Cardiac fibroblast (primary cell): ENCODE measurements around the gene CYTH3.

ENCODE experiments used
- DNase-seq, 2 donors: peaks; one replicate each; pipeline versions ENCODE4 v3.0.0 to v3.0.0-alpha.2; 2010; ENCODE audit warnings: low read depth in 2 of 2
- H3K4me3 ChIP-seq, 2 donors: replicated peaks in 1 of 2; 1 replicate in 1 of 2; 2 replicates in 1 of 2; pipeline ENCODE4 v1.5.1; 2011; ENCODE audit warnings: low read depth in 2 of 2, low read length in 2 of 2, mild to moderate bottlenecking in 2 of 2, moderate library complexity in 1 of 2
- CTCF ChIP-seq: IDR thresholded peaks from one replicate; pipeline ENCODE4 v1.5.1; 2011; ENCODE audit warnings: low read depth, mild to moderate bottlenecking, low read length, inconsistent platforms

The CYTH3 gene

GRCh38 chr7:6252341-6252746, 20.1 kb downstream of the CYTH3 start:
- TF ChIP-seq CTCF, result no peak
- H3K4me3 ChIP-seq, result no peak overlapping the region
- peak; percentile 67 to 87 for DNase-seq

DNA sequence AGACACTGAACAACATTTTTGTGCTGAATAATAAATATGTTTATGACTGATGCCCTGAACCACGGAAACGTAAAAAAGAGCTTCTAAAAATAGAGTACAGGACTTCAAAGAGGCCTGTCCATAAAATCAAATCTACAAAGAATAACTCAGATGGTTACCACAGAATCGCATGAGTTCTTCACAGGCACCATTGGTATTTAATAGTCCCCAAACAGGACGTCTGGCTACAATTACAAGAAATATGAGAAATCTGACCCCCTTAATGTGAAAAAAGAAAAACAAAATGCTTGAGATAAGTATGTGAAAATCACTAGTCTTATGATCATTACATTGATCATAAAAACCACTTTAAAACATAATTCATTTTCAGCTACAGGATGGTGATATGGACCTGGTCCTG, 20.8 kb downstream of the CYTH3 start:
- TF ChIP-seq CTCF, result no peak
- DNase-seq, result peak in 1 of 2 donors; percentile 49
- no peak overlapping the region for H3K4me3 ChIP-seq

DNA sequence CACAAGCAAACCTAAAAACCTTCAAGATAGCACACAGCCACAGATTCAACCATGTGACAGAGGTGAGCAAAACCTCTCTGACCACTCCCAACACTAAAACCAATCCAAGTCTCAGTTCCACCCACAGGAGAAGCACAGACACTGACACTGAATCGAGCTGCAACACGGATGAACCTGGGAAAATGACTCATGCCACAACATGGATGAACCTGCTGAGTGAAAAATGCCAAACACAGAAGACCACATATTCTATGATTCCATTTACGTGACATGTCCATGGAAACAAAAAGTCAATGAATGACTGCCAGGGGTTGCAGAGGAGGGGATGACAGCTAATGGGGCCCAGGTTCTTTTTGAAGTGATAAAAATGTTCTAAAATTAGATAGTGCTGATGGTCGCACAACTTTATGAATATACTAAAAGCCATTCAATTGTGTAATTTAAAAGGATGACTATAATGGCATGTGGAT, 22.0 kb downstream of the CYTH3 start:
- H3K4me3 ChIP-seq, result no peak overlapping the region
- no peak for TF ChIP-seq CTCF
- peak in 1 of 2 donors; percentile 52 for DNase-seq

GRCh38 chr7:6249043-6249442, 23.4 kb downstream of the CYTH3 start:
- DNase-seq, result no peak
- H3K4me3 ChIP-seq, result no peak overlapping the region
- no peak for TF ChIP-seq CTCF

GRCh38 chr7:6248581-6248980, 23.8 kb downstream of the CYTH3 start:
- peak overlapping the region in 1 of 2 donors; percentile 3 for H3K4me3 ChIP-seq
- peak; percentile 72 to 88 for DNase-seq
- no peak for TF ChIP-seq CTCF

- TF ChIP-seq CTCF, result no peak
- no peak overlapping the region for H3K4me3 ChIP-seq
- DNase-seq, result peak; percentile 56 to 71
These were observed 26.0 kb downstream of the CYTH3 start for GRCh38 chr7:6246251-6246917.

- TF ChIP-seq CTCF, result no peak
- no peak overlapping the region for H3K4me3 ChIP-seq
- DNase-seq, result no peak
These were observed 28.4 kb downstream of the CYTH3 start for GRCh38 chr7:6244021-6244420.
